HCT116 (cell line): ENCODE data around the gene RALGPS2. TPM values are rescaled to one million over a fixed set of nuclear protein-coding genes. Genes with fewer than 3 reads are reported as not detected.

Experiments
- ATAC-seq: fragments of 200-7000 bp; cut with Tn5 transposase; 2 replicates; pipeline ENCODE4 v1.9.1; 2020; ENCODE audit warnings: mild to moderate bottlenecking, moderate library complexity
- BruUV-seq: library from RNA; stranded (reverse); fragments of 400-500 nt; replicated peaks from 2 replicates; lab custom pipeline; 2021; lab: Mats Ljungman, UMichigan
- CTCF ChIA-PET: fragments of 300-600 bp; sonication (Branson Sonifier 250); formaldehyde crosslinking; loops from one replicate; lab custom pipeline; 2021; ENCODE audit warnings: antibody characterized with exemption; lab: Charles Lee
- POLR2A ChIA-PET: fragments of 300-600, 350-600 bp; sonication (Branson Sonifier 250); formaldehyde crosslinking; loops from one replicate; lab custom pipeline; 2021; ENCODE audit warnings: antibody characterized with exemption; lab: Charles Lee
- RAD21 ChIA-PET, 2 experiments: fragments of 300-600 bp; sonication (Branson Sonifier 250); formaldehyde crosslinking; loops; one replicate each; lab custom pipeline; 2023; ENCODE audit warnings: low total read pairs in 2 of 2; ENCODE audit not compliant: uncharacterized antibody in 2 of 2, unreplicated experiment in 2 of 2, low non-redundant PET in 1 of 2; lab: Charles Lee
- DNase-seq: peaks from one replicate; pipeline ENCODE4 v3.0.0-alpha.2; 2010; ENCODE audit warnings: low read depth, low spot score
- H2AFZ ChIP-seq: fragments of 200-600 bp; shearing (Covaris generic), sonication (generic); 2 replicates; pipeline ENCODE4 v1.6.1; 2017; ENCODE audit warnings: low read depth, mixed run types, mixed read lengths, antibody characterized with exemption, low read length; ENCODE audit not compliant: poor library complexity, severe bottlenecking
- H3K27ac ChIP-seq: 2 replicates; pipeline ENCODE4 v1.5.1; 2012; ENCODE audit warnings: low read depth, low read length
- H3K27me3 ChIP-seq: fragments of 200-600 bp; sonication (generic); 2 replicates; pipeline ENCODE4 v1.6.1; 2016; ENCODE audit warnings: mixed run types, low read length, mixed read lengths; ENCODE audit not compliant: insufficient read depth
- H3K36me3 ChIP-seq, 2 experiments: fragments of 200-500 bp in 1 of 2; fragments of 200-600 bp in 1 of 2; sonication (Bioruptor generic) in 1 of 2; sonication (generic) in 1 of 2; 2 replicates each; pipeline versions ENCODE4 v1.5.1 to v1.6.1; 2014 to 2016; ENCODE audit warnings: low read length in 2 of 2, inconsistent platforms in 1 of 2, mixed read lengths in 1 of 2, mixed run types in 1 of 2; ENCODE audit not compliant: insufficient read depth in 2 of 2, control insufficient read depth in 1 of 2
- H3K4me1 ChIP-seq, 2 experiments: fragments of 200-600 bp in 1 of 2; sonication (generic) in 1 of 2; 2 replicates each; pipeline versions ENCODE4 v1.5.1 to v1.6.1; 2012 to 2017; ENCODE audit warnings: low read length in 2 of 2, inconsistent platforms in 1 of 2, mild to moderate bottlenecking in 1 of 2, mixed read lengths in 1 of 2, mixed run types in 1 of 2, moderate library complexity in 1 of 2; ENCODE audit not compliant: insufficient read depth in 2 of 2, control insufficient read depth in 1 of 2
- H3K4me2 ChIP-seq: fragments of 200-600 bp; sonication (generic); 2 replicates; pipeline ENCODE4 v1.6.1; 2017; ENCODE audit warnings: mixed run types, low read length, mixed read lengths
- H3K4me3 ChIP-seq, 2 experiments: fragments of 200-600 bp in 1 of 2; sonication (generic) in 1 of 2; replicated peaks in 1 of 2; 2 replicates each; pipeline ENCODE4 v1.5.1; 2011 to 2016; ENCODE audit warnings: low read length in 2 of 2, control low read depth in 1 of 2, low read depth in 1 of 2, mild to moderate bottlenecking in 1 of 2, mixed read lengths in 1 of 2, mixed run types in 1 of 2
- H3K79me2 ChIP-seq: fragments of 200-600 bp; sonication (generic); 2 replicates; pipeline ENCODE4 v1.6.1; 2017; ENCODE audit warnings: mild to moderate bottlenecking, mixed run types, low read length, moderate library complexity, mixed read lengths; ENCODE audit not compliant: insufficient read depth
- H3K9ac ChIP-seq: fragments of 200-600 bp; sonication (generic); 2 replicates; pipeline ENCODE4 v1.6.1; 2016; ENCODE audit warnings: low read length, mixed read lengths
- H3K9me2 ChIP-seq: fragments of 200-600 bp; sonication (generic), shearing (Covaris generic); 2 replicates; pipeline ENCODE4 v1.6.1; 2017; ENCODE audit warnings: mixed run types, mild to moderate bottlenecking, moderate library complexity; ENCODE audit not compliant: insufficient read depth
- H3K9me3 ChIP-seq, 2 experiments: fragments of 200-500 bp in 1 of 2; fragments of 200-600 bp in 1 of 2; sonication (Bioruptor generic) in 1 of 2; sonication (generic) in 1 of 2; 2 replicates each; pipeline ENCODE4 v1.6.1; 2014 to 2017; ENCODE audit warnings: low read length in 2 of 2, mixed read lengths in 2 of 2, inconsistent platforms in 1 of 2, low read depth in 1 of 2, mild to moderate bottlenecking in 1 of 2, mixed run types in 1 of 2, moderate library complexity in 1 of 2; ENCODE audit not compliant: control insufficient read depth in 1 of 2, insufficient read depth in 1 of 2
- H4K20me1 ChIP-seq: fragments of 200-600 bp; sonication (generic), shearing (Covaris generic); 2 replicates; pipeline ENCODE4 v1.6.1; 2017; ENCODE audit warnings: mixed run types, mild to moderate bottlenecking, moderate library complexity; ENCODE audit not compliant: insufficient read depth
- ATF3 ChIP-seq: IDR thresholded peaks from 2 replicates; pipeline ENCODE4 v1.6.1; 2012
- CBX3 ChIP-seq: IDR thresholded peaks from 2 replicates; pipeline ENCODE4 v1.6.1; 2012; ENCODE audit warnings: low read depth
- CTCF ChIP-seq, 3 experiments: fragments of 200-600 bp in 1 of 3; sonication (generic) in 1 of 3; IDR thresholded peaks in 2 of 3; conservative IDR thresholded peaks in 1 of 3; 2 replicates each; pipeline ENCODE4 v1.5.1; 2012 to 2017; ENCODE audit warnings: low read depth in 2 of 3, low read length in 2 of 3, antibody characterized with exemption in 1 of 3, borderline replicate concordance in 1 of 3, control low read depth in 1 of 3, mild to moderate bottlenecking in 1 of 3, mixed read lengths in 1 of 3, mixed run types in 1 of 3, moderate library complexity in 1 of 3; ENCODE audit not compliant: insufficient read depth in 1 of 3
- EGR1 ChIP-seq: IDR thresholded peaks from 2 replicates; pipeline ENCODE4 v1.6.1; 2012; ENCODE audit warnings: low read depth
- FOSL1 ChIP-seq: IDR thresholded peaks from 2 replicates; pipeline ENCODE4 v1.6.1; 2012; ENCODE audit warnings: low read depth
- JUND ChIP-seq: IDR thresholded peaks from 2 replicates; pipeline ENCODE4 v1.6.1; 2012
- SIN3A ChIP-seq: IDR thresholded peaks from 2 replicates; pipeline ENCODE4 v1.6.1; 2012; ENCODE audit warnings: low read depth
- TCF7L2 ChIP-seq: IDR thresholded peaks from 2 replicates; pipeline ENCODE4 v1.7.0; 2011; ENCODE audit warnings: borderline replicate concordance, inconsistent platforms; ENCODE audit not compliant: insufficient read depth, insufficient read length; ENCODE audit errors: extremely low read depth
- YY1 ChIP-seq: IDR thresholded peaks from 2 replicates; pipeline ENCODE4 v1.6.1; 2011; ENCODE audit warnings: low read length, low read depth, moderate library complexity, mild to moderate bottlenecking; ENCODE audit not compliant: insufficient replicate concordance; ENCODE audit errors: extremely low read depth
- ZFX ChIP-seq: fragments of 450-650 bp; IDR thresholded peaks from 2 replicates; pipeline ENCODE4 v1.6.1; 2017
- ZNF274 ChIP-seq: fragments of 200-500 bp; sonication (Bioruptor generic); IDR thresholded peaks from 2 replicates; pipeline ENCODE4 v1.6.1; 2014; ENCODE audit warnings: mild to moderate bottlenecking, low read depth, low read length, inconsistent platforms
- intact Hi-C: fragments of 100-400 bp; cut with micrococcal nuclease; formaldehyde crosslinking; loops from 2 replicates; pipeline ENCODE4 v1.10.0; 2022
- total RNA-seq: library from RNA; stranded (reverse); gene quantifications from one replicate; pipeline ENCODE4 v1.2.1, GENCODE V29; 2021; ENCODE audit not compliant: unreplicated experiment

RALGPS2 gene
- total RNA-seq, 1 experiment from 2014 or later, result 25.6 TPM

GRCh38 chr1:178724376-178724727, 692 bp upstream of the RALGPS2 start:
- intact Hi-C loops, result no loop called here
- Histone ChIP-seq H3K4me2 (peak overlapping the region; percentile 76), H3K4me1 (peaks cover 12 to 25% of the 10 kb centered on the region in 2 experiments; a peak in 3 of 4 replicates), H2AFZ (peak overlapping the region; percentile 2), H3K79me2 (peaks cover 21% of the 10 kb centered on the region), H3K9me3 (no peaks in the 10 kb centered on the region), H3K36me3 (no peaks in the 10 kb centered on the region), H3K27me3 (no peaks in the 10 kb centered on the region), H3K9ac (peak overlapping the region; percentile 73), H3K27ac (no peak overlapping the region), H3K9me2 (no peaks in the 10 kb centered on the region), H4K20me1 (no peaks in the 10 kb centered on the region)
- RAD21 ChIA-PET, result no interaction called here
- POLR2A ChIA-PET, result no interaction called here
- DNase-seq, result no peak
- BruUV-seq, result no TSS peak
- TF ChIP-seq SIN3A (no peak), YY1 (no peak), ATF3 (no peak), EGR1 (no peak), JUND (no peak), FOSL1 (no peak), CBX3 (no peak), ZNF274 (no peak)
- TF ChIP-seq, all 23 proteins: peak for 0
- H3K4me3 ChIP-seq, result peak overlapping the region; percentile 55 to 63
- CTCF ChIA-PET, result no interaction called here
- ATAC-seq, result no peak

- Histone ChIP-seq H3K79me2 (peaks cover 28% of the 10 kb centered on the region), H3K27me3 (no peaks in the 10 kb centered on the region), H3K9me3 (no peaks in the 10 kb centered on the region), H3K4me3 (peak overlapping the region; percentile 55 to 63), H4K20me1 (no peaks in the 10 kb centered on the region), H3K9ac (peak overlapping the region; percentile 73), H3K27ac (peak overlapping the region; percentile 82), H3K36me3 (no peaks in the 10 kb centered on the region), H3K4me2 (peak overlapping the region; percentile 76), H3K4me1 (peaks cover 12 to 25% of the 10 kb centered on the region in 2 experiments; a peak in 3 of 4 replicates), H3K9me2 (no peaks in the 10 kb centered on the region), H2AFZ (peak overlapping the region; percentile 36)
- intact Hi-C loops, result loop anchor here (2.0 kb wide), 1 partner anchor 183 kb away; no protein-coding TSS in a partner anchor
- ATAC-seq (peak; percentile 73), DNase-seq (no peak)
- no TSS peak for BruUV-seq
- POLR2A ChIA-PET, result interaction anchor here (1.1 kb wide), 1 partner anchor 9 kb away, joined by 4 read pairs; no protein-coding TSS in a partner anchor
- CTCF ChIA-PET, result interaction anchor here (0.8 kb wide), 1 partner anchor 277 kb away, joined by 3 read pairs; no protein-coding TSS in a partner anchor
- TF ChIP-seq ZFX (peak; percentile 50), TCF7L2 (no peak), CBX3 (no peak), CTCF (IDR thresholded peaks at IDR 0.05 in 2 of 3, conservative IDR thresholded peaks at IDR 0.05 in 1 of 3; ENCODE audit: borderline replicate concordance in 1 of 3, insufficient read depth in 1 of 3, low read depth in 2 of 3, low read length in 2 of 3) (0 out of 6 replicates have a peak, but pooled peaks of 1 of the 3 experiments have one; percentile 10), FOSL1 (no peak), EGR1 (no peak)
- RAD21 ChIA-PET, result no interaction called here
Measured at GRCh38 chr1:178725466-178726086, 532 bp downstream of the RALGPS2 start.
